ENCODE measurements around the gene C6orf132. TPM values are rescaled to one million over a fixed set of nuclear protein-coding genes. Genes with fewer than 3 reads are reported as not detected.

Gene C6orf132
- polyA plus RNA-seq, 3 donors from 2014 or later, result 0.06 to 0.10 TPM; not detected in 1

Other genes starting within 250 kb of the C6orf132 start
- gene USP49, start 247.2 kb downstream of the C6orf132 start, polyA plus RNA-seq, result under 1 TPM; 0.22 to 0.94 (median 0.62) TPM
- gene MED20, start 221.5 kb downstream of the C6orf132 start, polyA plus RNA-seq, result 10 to 100 TPM in 2 of 3 donors, 1 to 10 TPM in 1; 5.9 to 11.5 (median 11.2) TPM
- gene BYSL, start 221.1 kb downstream of the C6orf132 start, polyA plus RNA-seq, result 10 to 100 TPM; 10.1 to 16.5 (median 15.9) TPM
- 1,000 to 10,000 TPM in 2 of 3 donors, 100 to 1,000 TPM in 1; 782 to 1,087 (median 1,041) TPM for gene CCND3, start 200.8 kb downstream of the C6orf132 start, polyA plus RNA-seq
- gene TAF8, start 92.1 kb downstream of the C6orf132 start, polyA plus RNA-seq, result 10 to 100 TPM in 2 of 3 donors, 1 to 10 TPM in 1; 8.5 to 23.0 (median 14.6) TPM
- not detected for gene GUCA1A, start 30.7 kb upstream of the C6orf132 start, polyA plus RNA-seq
- under 1 TPM in 2 of 3 donors, not detected in 1; 0.24 to 0.96 TPM for gene GUCA1B, start 52.3 kb upstream of the C6orf132 start, polyA plus RNA-seq
- gene MRPS10, start 75.2 kb upstream of the C6orf132 start, polyA plus RNA-seq, result 10 to 100 TPM; 44.7 to 52.5 (median 46.7) TPM